ENCODE measurements around the gene SCAMP2.

DNA sequence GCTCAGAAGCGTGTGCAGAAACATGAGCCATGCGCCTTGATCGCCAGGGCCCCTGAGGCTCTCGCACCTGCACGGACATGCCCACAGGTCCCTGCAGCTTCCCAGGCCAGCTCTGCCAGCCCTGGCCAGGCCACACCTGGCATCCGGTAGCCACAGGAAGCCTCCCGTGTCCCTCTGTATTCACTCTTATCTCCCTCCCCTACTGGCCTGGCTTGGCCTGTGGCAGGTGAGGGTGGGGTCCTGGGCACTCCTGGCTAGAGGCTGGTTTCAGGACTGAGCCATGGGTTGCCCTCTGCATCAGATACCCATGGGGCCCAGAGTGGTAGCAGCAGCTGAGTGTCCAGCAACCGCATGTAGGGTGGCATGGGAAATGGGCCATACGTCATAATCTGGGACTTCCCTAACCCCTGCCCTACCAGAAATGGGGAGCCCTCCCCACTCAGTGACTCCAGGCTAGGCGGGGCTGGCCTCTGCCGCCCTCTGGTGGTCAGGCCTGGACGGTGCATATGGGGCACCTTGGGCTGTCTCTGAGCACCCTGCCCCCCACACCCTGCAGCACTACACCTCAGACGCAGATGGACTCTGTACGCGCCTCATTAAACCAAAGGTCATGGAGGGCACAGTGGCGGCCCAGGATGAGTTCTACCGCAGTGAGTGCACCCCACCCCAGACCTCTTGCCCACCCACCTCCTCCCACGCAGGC is 73.2 kb downstream of the SCAMP2 start:
- TF ChIP-seq, protein P1, sequence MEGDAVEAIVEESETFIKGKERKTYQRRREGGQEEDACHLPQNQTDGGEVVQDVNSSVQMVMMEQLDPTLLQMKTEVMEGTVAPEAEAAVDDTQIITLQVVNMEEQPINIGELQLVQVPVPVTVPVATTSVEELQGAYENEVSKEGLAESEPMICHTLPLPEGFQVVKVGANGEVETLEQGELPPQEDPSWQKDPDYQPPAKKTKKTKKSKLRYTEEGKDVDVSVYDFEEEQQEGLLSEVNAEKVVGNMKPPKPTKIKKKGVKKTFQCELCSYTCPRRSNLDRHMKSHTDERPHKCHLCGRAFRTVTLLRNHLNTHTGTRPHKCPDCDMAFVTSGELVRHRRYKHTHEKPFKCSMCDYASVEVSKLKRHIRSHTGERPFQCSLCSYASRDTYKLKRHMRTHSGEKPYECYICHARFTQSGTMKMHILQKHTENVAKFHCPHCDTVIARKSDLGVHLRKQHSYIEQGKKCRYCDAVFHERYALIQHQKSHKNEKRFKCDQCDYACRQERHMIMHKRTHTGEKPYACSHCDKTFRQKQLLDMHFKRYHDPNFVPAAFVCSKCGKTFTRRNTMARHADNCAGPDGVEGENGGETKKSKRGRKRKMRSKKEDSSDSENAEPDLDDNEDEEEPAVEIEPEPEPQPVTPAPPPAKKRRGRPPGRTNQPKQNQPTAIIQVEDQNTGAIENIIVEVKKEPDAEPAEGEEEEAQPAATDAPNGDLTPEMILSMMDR (IDR thresholded peaks at IDR 0.05 in 2 of 3, conservative IDR thresholded peaks at IDR 0.05 in 1 of 3; ENCODE audit: borderline replicate concordance in 1 of 3, insufficient read depth in 1 of 3, low read depth in 2 of 3, low read length in 2 of 3) = peak; percentile 77 to 99 (median 94)
- TF ChIP-seq TCF7L2 (IDR thresholded peaks at IDR 0.05; ENCODE audit: borderline replicate concordance, extremely low read depth, insufficient read depth, insufficient read length) = no peak
- no peak for TF ChIP-seq POLR2A (IDR thresholded peaks at IDR 0.05; ENCODE audit: borderline replicate concordance, extremely low read depth, insufficient read depth, insufficient read length)
- no peak for TF ChIP-seq ELF1 (IDR thresholded peaks at IDR 0.05; ENCODE audit: borderline replicate concordance, low read depth)
- TF ChIP-seq SIN3A (IDR thresholded peaks at IDR 0.05; ENCODE audit: low read depth) = no peak
- TF ChIP-seq, protein P2, sequence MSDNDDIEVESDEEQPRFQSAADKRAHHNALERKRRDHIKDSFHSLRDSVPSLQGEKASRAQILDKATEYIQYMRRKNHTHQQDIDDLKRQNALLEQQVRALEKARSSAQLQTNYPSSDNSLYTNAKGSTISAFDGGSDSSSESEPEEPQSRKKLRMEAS (IDR thresholded peaks at IDR 0.05) = no peak
- TF ChIP-seq, protein P3, sequence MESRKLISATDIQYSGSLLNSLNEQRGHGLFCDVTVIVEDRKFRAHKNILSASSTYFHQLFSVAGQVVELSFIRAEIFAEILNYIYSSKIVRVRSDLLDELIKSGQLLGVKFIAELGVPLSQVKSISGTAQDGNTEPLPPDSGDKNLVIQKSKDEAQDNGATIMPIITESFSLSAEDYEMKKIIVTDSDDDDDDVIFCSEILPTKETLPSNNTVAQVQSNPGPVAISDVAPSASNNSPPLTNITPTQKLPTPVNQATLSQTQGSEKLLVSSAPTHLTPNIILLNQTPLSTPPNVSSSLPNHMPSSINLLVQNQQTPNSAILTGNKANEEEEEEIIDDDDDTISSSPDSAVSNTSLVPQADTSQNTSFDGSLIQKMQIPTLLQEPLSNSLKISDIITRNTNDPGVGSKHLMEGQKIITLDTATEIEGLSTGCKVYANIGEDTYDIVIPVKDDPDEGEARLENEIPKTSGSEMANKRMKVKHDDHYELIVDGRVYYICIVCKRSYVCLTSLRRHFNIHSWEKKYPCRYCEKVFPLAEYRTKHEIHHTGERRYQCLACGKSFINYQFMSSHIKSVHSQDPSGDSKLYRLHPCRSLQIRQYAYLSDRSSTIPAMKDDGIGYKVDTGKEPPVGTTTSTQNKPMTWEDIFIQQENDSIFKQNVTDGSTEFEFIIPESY (IDR thresholded peaks at IDR 0.05; ENCODE audit: extremely low read depth, insufficient replicate concordance, low read length) = no peak
- TF ChIP-seq EZH2phosphoT487 (IDR thresholded peaks at IDR 0.05; ENCODE audit: borderline replicate concordance) = no peak
- TF ChIP-seq SRF (IDR thresholded peaks at IDR 0.05; ENCODE audit: low read depth) = no peak
- TF ChIP-seq EZH2 (IDR thresholded peaks at IDR 0.05) = no peak

Data from HCT116 (cell line).